Epidermal melanocyte (primary cell): Measurements from ENCODE around the gene ELFN2.

ENCODE experiments used
- DNase-seq: peaks from one replicate; pipeline ENCODE4 v3.0.0; 2011; ENCODE audit warnings: low spot score; ENCODE audit not compliant: insufficient read length

The ELFN2 gene

GRCh38 chr22:37427711-37428635, 694 bp upstream of the ELFN2 start:
- no peak for DNase-seq

- no peak for DNase-seq
These were observed 559 bp downstream of the ELFN2 start for GRCh38 chr22:37426706-37427134.

GRCh38 chr22:37425800-37426705, 1.2 kb downstream of the ELFN2 start:
- DNase-seq: no peak

GRCh38 chr22:37425369-37425768, 1.9 kb downstream of the ELFN2 start:
- DNase-seq: no peak

- no peak for DNase-seq
These were observed 4.0 kb downstream of the ELFN2 start for GRCh38 chr22:37423283-37423682.

GRCh38 chr22:37421468-37421877, 5.8 kb downstream of the ELFN2 start:
- DNase-seq: no peak

GRCh38 chr22:37420686-37421467, 6.4 kb downstream of the ELFN2 start:
- no peak for DNase-seq

GRCh38 chr22:37419969-37420685, 7.2 kb downstream of the ELFN2 start:
- no peak for DNase-seq

GRCh38 chr22:37419370-37419968, 7.8 kb downstream of the ELFN2 start:
- DNase-seq: no peak

- DNase-seq: no peak
These were observed 8.5 kb downstream of the ELFN2 start for GRCh38 chr22:37418627-37419369.

- DNase-seq: no peak
These were observed 9.5 kb downstream of the ELFN2 start for GRCh38 chr22:37417677-37418348.

- DNase-seq: no peak
These were observed 10.0 kb downstream of the ELFN2 start for GRCh38 chr22:37417264-37417663.

GRCh38 chr22:37416827-37417226, 10.5 kb downstream of the ELFN2 start:
- no peak for DNase-seq

GRCh38 chr22:37416389-37416788, 10.9 kb downstream of the ELFN2 start:
- no peak for DNase-seq

- no peak for DNase-seq
These were observed 12.1 kb downstream of the ELFN2 start for GRCh38 chr22:37415210-37415609.

- no peak for DNase-seq
These were observed 13.0 kb downstream of the ELFN2 start for GRCh38 chr22:37414288-37414687.

- no peak for DNase-seq
These were observed 13.7 kb downstream of the ELFN2 start for GRCh38 chr22:37413546-37413945.

GRCh38 chr22:37412495-37413250, 14.6 kb downstream of the ELFN2 start:
- no peak for DNase-seq
